Measurements from ENCODE around the gene GPR89A. TPM values are rescaled to one million over a fixed set of nuclear protein-coding genes. Genes with fewer than 3 reads are reported as not detected.
"Not testable (repeated sequence)": the region's sequence is repeated elsewhere in the genome, so short reads cannot be mapped to it uniquely, and the experiment has no call there.

GPR89A gene
- polyA plus RNA-seq, 3 donors = 7.2 to 8.1 (median 8.1) TPM

DNA sequence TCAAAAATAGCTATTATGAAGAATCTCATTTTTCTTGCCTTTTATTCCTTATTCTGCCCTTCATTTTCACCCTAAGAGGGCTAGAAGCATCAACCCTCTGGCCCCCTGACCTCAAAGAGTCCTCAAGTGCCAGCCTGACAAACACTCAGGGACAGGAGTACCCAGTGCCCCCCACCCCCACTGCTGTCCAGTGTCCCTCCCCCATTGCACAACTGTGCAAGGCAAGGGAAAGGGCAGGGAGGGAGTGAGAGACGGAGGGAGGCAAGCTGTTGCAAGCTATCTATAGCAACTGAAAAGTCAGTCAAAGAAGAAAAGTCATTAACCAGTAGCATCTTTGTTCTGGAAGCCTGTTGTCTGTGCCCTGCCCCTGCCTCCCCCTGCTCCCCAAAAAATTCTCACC lies 78.3 kb downstream of the GPR89A start:
- DNase-seq; H3K27ac Mint-ChIP-seq; H3K79me2 ChIP-seq (ENCODE audit: insufficient read depth, low read length); H3K36me3 Mint-ChIP-seq; H3K4me3 ChIP-seq (replicated peaks in 1 of 3; ENCODE audit: low read depth in 2 of 3, low read length in 3 of 3); H4K20me1 ChIP-seq (ENCODE audit: insufficient read depth, low read length); H3K4me3 Mint-ChIP-seq; H2AFZ ChIP-seq (ENCODE audit: insufficient read depth, low read depth, low read length, poor library complexity, severe bottlenecking); H3K9me3 ChIP-seq (replicated peaks in 1 of 2; ENCODE audit: control insufficient read depth in 1 of 2, insufficient read depth in 1 of 2, low read length in 2 of 2); H3K4me2 ChIP-seq (replicated peaks; ENCODE audit: extremely low read depth, low read length, poor library complexity, severe bottlenecking); H3K27ac ChIP-seq (ENCODE audit: low read depth in 1 of 2, low read length in 2 of 2); H3K27me3 Mint-ChIP-seq (ENCODE audit: low read depth in 3 of 3); intact Hi-C loops (cut with micrococcal nuclease); H3K4me1 ChIP-seq (ENCODE audit: control insufficient read depth in 1 of 2, insufficient read depth in 2 of 2, low read length in 2 of 2); H3K9ac ChIP-seq (ENCODE audit: insufficient read depth, low read length, poor library complexity, severe bottlenecking); H3K27me3 ChIP-seq (ENCODE audit: control insufficient read depth in 2 of 2, insufficient read depth in 2 of 2, low read length in 2 of 2); H3K36me3 ChIP-seq (replicated peaks in 1 of 2; ENCODE audit: control insufficient read depth in 1 of 2, insufficient read depth in 2 of 2, low read length in 2 of 2); H3K9me3 Mint-ChIP-seq: not testable (repeated sequence)
- peaks cover 11% of the 10 kb centered on the region for H3K4me1 Mint-ChIP-seq
- no CpG with 5 or more reads among the region's 1 CpG for WGBS (ENCODE audit: insufficient coverage)

DNA sequence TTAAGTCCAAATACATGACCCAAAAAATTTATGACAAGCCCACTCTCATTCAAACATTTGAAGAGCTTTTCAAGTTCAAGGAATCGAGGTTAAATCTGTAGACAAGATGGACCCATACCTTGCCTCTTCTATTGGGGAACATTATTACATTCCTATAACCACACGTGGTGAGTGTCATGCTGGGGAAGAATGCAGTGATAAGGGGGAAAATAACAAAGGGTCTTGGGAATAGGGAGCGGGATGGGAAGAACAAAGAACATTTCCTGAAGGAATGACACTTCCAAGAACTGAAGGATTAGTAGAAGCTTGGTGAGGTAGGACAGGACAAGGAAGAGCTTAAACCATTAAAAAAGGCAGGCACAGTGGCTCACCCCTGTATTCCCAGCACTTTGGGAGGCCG lies 80.5 kb downstream of the GPR89A start:
- TF ChIP-seq, protein P1, sequence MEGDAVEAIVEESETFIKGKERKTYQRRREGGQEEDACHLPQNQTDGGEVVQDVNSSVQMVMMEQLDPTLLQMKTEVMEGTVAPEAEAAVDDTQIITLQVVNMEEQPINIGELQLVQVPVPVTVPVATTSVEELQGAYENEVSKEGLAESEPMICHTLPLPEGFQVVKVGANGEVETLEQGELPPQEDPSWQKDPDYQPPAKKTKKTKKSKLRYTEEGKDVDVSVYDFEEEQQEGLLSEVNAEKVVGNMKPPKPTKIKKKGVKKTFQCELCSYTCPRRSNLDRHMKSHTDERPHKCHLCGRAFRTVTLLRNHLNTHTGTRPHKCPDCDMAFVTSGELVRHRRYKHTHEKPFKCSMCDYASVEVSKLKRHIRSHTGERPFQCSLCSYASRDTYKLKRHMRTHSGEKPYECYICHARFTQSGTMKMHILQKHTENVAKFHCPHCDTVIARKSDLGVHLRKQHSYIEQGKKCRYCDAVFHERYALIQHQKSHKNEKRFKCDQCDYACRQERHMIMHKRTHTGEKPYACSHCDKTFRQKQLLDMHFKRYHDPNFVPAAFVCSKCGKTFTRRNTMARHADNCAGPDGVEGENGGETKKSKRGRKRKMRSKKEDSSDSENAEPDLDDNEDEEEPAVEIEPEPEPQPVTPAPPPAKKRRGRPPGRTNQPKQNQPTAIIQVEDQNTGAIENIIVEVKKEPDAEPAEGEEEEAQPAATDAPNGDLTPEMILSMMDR (IDR thresholded peaks at IDR 0.05) = no peak
- Mint-ChIP-seq H3K9me3 (peaks cover 0 to 2% (median 0%) of the 10 kb centered on the region in 7 donors), H3K36me3 (peaks cover 0 to 5% of the 10 kb centered on the region in 2 donors), H3K4me3 (no peak overlapping the region), H3K27me3 (ENCODE audit: low read depth in 3 of 3) (peaks cover 0 to 3% (median 1%) of the 10 kb centered on the region in 3 donors), H3K4me1 (peaks cover 20% of the 10 kb centered on the region), H3K27ac (peak overlapping the region in 1 of 7 donors; percentile 43)
- Histone ChIP-seq H3K27ac (ENCODE audit: low read depth in 1 of 2, low read length in 2 of 2) (no peak overlapping the region), H4K20me1 (ENCODE audit: insufficient read depth, low read length) (no peaks in the 10 kb centered on the region), H3K9me3 (replicated peaks in 1 of 2; ENCODE audit: control insufficient read depth in 1 of 2, insufficient read depth in 1 of 2, low read length in 2 of 2) (no peaks in the 10 kb centered on the region), H3K27me3 (ENCODE audit: control insufficient read depth in 2 of 2, insufficient read depth in 2 of 2, low read length in 2 of 2) (no peaks in the 10 kb centered on the region), H3K36me3 (replicated peaks in 1 of 2; ENCODE audit: control insufficient read depth in 1 of 2, insufficient read depth in 2 of 2, low read length in 2 of 2) (no peaks in the 10 kb centered on the region), H3K79me2 (ENCODE audit: insufficient read depth, low read length) (no peaks in the 10 kb centered on the region), H3K4me3 (replicated peaks in 1 of 3; ENCODE audit: low read depth in 2 of 3, low read length in 3 of 3) (no peak overlapping the region), H3K9ac (ENCODE audit: insufficient read depth, low read length, poor library complexity, severe bottlenecking) (no peak overlapping the region), H2AFZ (ENCODE audit: insufficient read depth, low read depth, low read length, poor library complexity, severe bottlenecking) (no peak overlapping the region), H3K4me2 (replicated peaks; ENCODE audit: extremely low read depth, low read length, poor library complexity, severe bottlenecking) (no peak overlapping the region), H3K4me1 (ENCODE audit: control insufficient read depth in 1 of 2, insufficient read depth in 2 of 2, low read length in 2 of 2) (no peaks in the 10 kb centered on the region)
- DNase-seq = no peak
- intact Hi-C loops (cut with micrococcal nuclease) = no loop called here
- WGBS (ENCODE audit: insufficient coverage) = 100% methylated on average over 2 of the region's 4 CpGs
